Vagina (tissue), 2 donors: Measurements from ENCODE around the gene EML4.

Source experiments
- POLR2A ChIP-seq, 2 donors: fragments of 450-650 bp; IDR thresholded peaks; one replicate each; pipeline ENCODE4 v1.6.1; 2017; ENCODE audit warnings: antibody characterized with exemption in 2 of 2, mild to moderate bottlenecking in 2 of 2, moderate library complexity in 2 of 2
- POLR2AphosphoS5 ChIP-seq, 2 donors: sonication (generic); formaldehyde crosslinking; IDR thresholded peaks; one replicate each; pipeline ENCODE4 v1.9.0; 2017; ENCODE audit warnings: antibody characterized with exemption in 2 of 2, mild to moderate bottlenecking in 2 of 2, low read depth in 1 of 2; ENCODE audit not compliant: insufficient read depth in 1 of 2
- TF ChIP-seq, protein P1 (sequence below), 3 experiments: fragments of 450-650 bp in 2 of 3; fragments of 200-600 bp in 1 of 3; sonication (generic) in 1 of 3; IDR thresholded peaks; one replicate each; pipeline ENCODE4 v1.5.1; 2017 to 2019; ENCODE audit warnings: antibody characterized with exemption in 3 of 3, mild to moderate bottlenecking in 2 of 3, moderate library complexity in 2 of 3

- TF ChIP-seq, protein P1, sequence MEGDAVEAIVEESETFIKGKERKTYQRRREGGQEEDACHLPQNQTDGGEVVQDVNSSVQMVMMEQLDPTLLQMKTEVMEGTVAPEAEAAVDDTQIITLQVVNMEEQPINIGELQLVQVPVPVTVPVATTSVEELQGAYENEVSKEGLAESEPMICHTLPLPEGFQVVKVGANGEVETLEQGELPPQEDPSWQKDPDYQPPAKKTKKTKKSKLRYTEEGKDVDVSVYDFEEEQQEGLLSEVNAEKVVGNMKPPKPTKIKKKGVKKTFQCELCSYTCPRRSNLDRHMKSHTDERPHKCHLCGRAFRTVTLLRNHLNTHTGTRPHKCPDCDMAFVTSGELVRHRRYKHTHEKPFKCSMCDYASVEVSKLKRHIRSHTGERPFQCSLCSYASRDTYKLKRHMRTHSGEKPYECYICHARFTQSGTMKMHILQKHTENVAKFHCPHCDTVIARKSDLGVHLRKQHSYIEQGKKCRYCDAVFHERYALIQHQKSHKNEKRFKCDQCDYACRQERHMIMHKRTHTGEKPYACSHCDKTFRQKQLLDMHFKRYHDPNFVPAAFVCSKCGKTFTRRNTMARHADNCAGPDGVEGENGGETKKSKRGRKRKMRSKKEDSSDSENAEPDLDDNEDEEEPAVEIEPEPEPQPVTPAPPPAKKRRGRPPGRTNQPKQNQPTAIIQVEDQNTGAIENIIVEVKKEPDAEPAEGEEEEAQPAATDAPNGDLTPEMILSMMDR (IDR thresholded peaks at IDR 0.05) = peak in 1 of 3 experiments; percentile 54
- no peak for TF ChIP-seq POLR2A (IDR thresholded peaks at IDR 0.05)
- TF ChIP-seq POLR2AphosphoS5 (IDR thresholded peaks at IDR 0.05; ENCODE audit: insufficient read depth in 1 of 2, low read depth in 1 of 2) = no peak
These were observed 27.5 kb downstream of the EML4 start for GRCh38 chr2:42196403-42197267.
